Cortex of kidney (tissue), 1 donor: ENCODE data around the gene SLC9B2.
"Not testable (repeated sequence)": the region's sequence is repeated elsewhere in the genome, so short reads cannot be mapped to it uniquely, and the experiment has no call there.

Experiments
- DNase-seq: peaks from one replicate; lab custom pipeline; 2025; lab: John Stamatoyannopoulos, UW

The SLC9B2 gene

GRCh38 chr4:103019308-103020124 lies 57.0 kb downstream of the SLC9B2 start, which contains the start of gene SLC9B1:
Gene SLC9B1, minus strand, starts transcription at chr4:103019705. Its CDS starts 27,994 bp downstream, at chr4:102991711.
- peak; percentile 58 for DNase-seq

- DNase-seq = no peak
These were observed 57.9 kb downstream of the SLC9B2 start for GRCh38 chr4:103018391-103019307.

- DNase-seq = no peak
These were observed 64.0 kb downstream of the SLC9B2 start for GRCh38 chr4:103012551-103012950.

GRCh38 chr4:103012060-103012459 lies 64.5 kb downstream of the SLC9B2 start:
- DNase-seq = no peak

GRCh38 chr4:103011378-103012025 lies 65.1 kb downstream of the SLC9B2 start:
- DNase-seq = no peak

GRCh38 chr4:103010804-103011203 lies 65.8 kb downstream of the SLC9B2 start:
- no peak for DNase-seq

- no peak for DNase-seq
These were observed 67.5 kb downstream of the SLC9B2 start for GRCh38 chr4:103008875-103009729.

GRCh38 chr4:103002551-103002950 lies 74.0 kb downstream of the SLC9B2 start:
- DNase-seq = no peak

- no peak for DNase-seq
These were observed 81.8 kb downstream of the SLC9B2 start for GRCh38 chr4:102994803-102995202.

GRCh38 chr4:102993985-102994384 lies 82.6 kb downstream of the SLC9B2 start:
- not testable (repeated sequence) for DNase-seq

GRCh38 chr4:102988429-102989020 lies 88.0 kb downstream of the SLC9B2 start:
- DNase-seq = no peak

- DNase-seq = no peak
These were observed 95.6 kb downstream of the SLC9B2 start for GRCh38 chr4:102981005-102981404.
